Measurements from ENCODE around the gene C2.
"Not testable (repeated sequence)": the region's sequence is repeated elsewhere in the genome, so short reads cannot be mapped to it uniquely, and the experiment has no call there.

Gene C2

GRCh38 chr6:31899215-31899614 is 28.3 kb upstream of the C2 start:
- DNase-seq = no peak

DNA sequence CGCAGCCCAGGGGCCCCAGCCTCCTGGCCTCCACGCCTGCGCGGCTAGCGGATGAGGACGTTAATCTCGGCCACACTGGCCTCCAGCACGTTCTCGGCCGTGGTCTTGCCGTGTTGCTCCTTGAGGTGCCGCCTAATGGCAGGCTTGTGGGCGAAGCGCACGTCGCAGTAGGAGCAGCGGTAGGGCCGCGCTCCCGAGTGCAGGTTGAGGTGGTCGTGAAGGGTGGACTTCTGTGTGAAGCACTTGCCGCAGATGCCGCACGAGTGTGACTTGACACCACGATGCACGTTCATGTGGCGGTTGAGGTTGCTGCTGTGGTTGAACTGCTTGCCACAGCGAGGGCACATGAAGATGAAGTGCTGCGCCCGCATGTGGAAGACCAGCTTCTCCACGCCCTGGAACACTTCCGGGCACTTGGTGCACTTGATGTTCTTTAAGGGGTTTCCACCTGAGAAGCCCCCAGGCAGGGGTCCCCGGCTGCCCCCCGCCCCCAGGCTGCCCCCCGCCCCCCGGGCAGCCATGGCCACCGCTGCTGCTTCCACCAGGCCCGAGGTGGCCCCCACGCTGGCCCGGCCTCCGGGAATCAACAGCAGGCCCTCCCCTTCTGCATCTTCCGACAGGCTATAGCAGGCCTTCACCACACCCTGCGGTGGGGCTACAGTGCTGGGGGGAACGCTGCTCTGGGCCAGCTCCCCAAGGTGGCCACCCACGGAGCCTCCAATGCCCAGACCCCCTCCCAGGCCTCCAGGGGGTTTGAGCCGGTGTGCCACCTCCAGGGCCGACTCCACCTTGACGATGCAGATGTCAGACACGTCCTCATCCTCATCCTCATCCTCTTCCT is 27.4 kb upstream of the C2 start:
- DNase-seq = peak; percentile 19 to 32

DNA sequence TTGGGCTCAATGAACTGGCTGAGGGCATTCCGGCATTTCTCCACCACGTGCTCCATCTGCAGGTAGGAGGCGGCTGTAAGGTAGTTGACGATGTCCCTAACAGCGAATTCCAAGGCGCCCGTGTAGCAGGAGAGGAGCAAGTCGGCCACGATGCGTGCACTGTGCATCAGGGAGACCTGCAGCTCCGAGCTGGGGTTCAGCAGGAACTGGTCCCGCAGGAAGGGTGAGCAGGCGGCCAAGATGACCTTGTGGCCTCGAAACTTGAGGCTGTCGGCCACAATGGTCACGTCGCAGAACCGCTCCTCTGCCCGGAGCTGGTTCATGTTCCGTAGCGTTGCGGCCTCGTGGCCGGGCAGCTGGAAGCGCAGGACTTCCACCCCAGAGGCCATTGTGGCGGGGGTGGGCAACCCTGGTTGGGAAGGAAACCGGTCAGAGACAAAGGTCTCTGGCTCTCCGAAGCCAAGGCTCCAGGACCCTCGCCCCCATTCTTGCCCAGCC is 26.6 kb upstream of the C2 start:
- DNase-seq = no peak

GRCh38 chr6:31901415-31901952 is 26.0 kb upstream of the C2 start:
- peak; percentile 59 to 66 for DNase-seq

DNA sequence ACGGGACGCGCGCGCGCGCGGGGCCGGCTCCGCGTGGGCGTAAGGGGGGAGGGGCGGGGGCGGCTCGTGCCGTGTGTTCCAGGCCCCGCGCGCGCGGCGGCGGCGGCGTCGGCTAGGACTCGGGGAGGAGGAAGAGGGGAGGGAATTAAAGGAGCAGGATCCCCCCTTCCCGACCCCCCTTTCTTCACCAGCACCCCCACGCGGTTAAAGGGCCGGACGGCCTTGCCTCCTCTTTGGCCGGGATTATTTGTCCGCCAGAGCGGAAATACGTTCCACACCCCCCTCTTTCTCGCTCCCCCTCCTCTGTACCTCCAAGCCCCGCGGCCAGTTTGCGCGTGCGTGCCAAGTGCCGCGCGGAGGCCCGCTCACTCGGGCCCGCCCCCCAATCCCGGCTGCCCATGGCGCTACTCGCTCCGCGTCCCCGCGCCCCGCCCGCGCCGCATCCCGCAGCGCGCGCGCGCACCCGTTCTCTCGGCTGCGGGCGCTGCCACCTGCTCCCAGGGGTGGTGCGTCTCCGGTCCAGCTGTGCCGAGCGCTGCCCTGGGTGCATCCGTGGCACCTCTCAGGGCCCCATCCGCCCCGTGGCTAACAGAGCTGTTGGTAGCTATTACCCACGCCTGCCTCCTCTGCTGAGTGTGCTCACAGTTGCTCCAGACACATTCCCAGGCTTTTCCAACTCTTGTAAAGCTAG is 25.4 kb upstream of the C2 start, which contains the start of gene ZBTB12:
ZBTB12 (minus strand) TSS at position 134 of the 691 bp plus-strand sequence. CDS start 781 bp downstream, outside the sequence.
- DNase-seq = peak; percentile 91

DNA sequence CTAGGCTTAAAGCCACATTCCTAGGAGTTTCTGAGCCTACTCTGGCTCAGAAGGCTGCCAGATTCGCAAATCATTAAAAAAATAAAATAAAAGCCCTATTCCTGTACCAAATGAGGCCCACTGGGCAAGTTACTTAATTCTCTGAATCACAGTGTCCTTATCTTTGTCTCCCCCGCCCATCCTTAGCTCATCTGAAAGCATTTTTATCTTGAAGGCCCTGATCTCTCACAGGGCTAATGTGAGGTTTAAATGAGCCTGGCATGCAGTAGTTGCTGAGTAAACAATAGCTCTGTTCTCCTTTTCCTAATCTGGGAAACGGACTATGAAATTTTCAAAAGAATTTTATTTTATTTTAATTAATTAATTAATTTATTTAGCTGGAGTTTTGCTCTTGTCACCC is 23.6 kb upstream of the C2 start:
- DNase-seq = no peak

DNA sequence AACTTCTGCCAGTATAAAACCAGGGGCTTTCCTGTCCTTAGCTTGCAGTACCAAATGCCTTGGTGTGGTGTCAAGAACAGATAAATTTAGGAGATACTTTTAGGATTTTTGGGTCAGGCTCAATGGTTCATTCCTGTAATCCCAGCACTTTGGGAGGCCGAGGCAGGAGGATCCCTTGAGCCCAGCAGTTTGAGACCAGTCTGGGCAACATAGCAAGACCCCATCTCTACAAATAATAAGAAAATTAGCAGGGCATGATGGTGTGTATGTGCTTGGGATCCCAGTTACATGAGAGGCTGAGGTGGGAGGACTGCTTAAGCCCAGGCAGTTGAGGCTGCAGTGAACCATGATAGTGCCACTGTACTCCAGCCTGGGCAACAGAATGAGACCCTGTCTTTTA is 22.5 kb upstream of the C2 start:
- DNase-seq = no peak

- no peak for DNase-seq
Observed at GRCh38 chr6:31906122-31906521, 21.4 kb upstream of the C2 start.

GRCh38 chr6:31906727-31907126 is 20.8 kb upstream of the C2 start:
- not testable (repeated sequence) for DNase-seq

DNA sequence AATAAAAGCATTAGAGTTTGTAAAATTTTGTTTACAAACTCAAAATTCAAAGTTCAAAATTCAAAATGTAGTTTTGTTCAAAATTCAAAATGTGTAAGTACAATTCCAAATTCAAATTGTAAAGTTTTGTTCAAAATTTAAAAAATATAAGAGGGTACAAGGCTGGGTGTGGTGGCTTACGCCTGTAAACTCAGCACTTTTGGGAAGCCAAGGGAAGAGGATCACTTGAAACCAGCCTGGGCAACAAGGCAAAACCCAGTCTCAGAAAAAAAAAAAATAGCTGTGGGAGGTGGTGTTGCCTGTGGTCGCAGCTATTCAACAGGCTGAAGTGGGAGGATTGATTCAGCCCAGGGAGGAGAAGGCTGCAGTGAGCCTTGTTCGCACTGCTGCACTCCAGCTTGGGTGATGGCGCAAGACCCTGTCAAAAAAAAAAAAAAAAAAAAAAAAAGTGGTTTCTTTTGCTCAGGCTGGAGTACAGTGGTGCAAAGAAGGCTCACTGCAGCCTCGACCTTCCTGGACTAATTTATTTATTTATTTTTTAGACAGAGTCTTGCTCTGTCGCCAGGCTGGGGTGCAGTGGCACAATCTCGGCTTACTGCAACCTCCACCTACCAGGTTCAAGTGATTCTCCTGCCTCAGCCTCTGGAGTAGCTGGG is 20.2 kb upstream of the C2 start:
- no peak for DNase-seq

- not testable (repeated sequence) for DNase-seq
Observed at GRCh38 chr6:31908255-31908654, 19.3 kb upstream of the C2 start.

- no peak for DNase-seq
Observed at GRCh38 chr6:31908791-31909190, 18.7 kb upstream of the C2 start.

DNA sequence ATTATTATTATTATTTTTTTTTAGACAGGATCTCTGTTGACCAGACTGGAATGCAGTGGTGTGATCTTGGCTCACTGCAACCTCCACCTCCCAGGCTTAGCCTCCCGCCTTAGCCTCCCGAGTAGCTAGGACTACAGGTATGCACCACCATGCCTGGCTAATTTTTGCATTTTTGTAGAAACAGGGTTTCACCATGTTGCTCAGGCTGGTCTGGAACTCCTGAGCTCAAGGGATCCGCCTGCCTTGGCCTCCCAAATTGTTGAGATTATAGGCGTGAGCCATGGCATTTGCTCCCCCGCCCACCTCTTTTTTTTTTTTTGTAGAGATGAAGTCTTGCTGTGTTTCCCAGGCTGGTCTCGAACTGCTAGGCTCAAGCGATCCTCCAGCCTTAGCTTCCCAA is 18.2 kb upstream of the C2 start:
- not testable (repeated sequence) for DNase-seq

- no peak for DNase-seq
Observed at GRCh38 chr6:31911826-31912585, 15.5 kb upstream of the C2 start.

- DNase-seq = no peak
Observed at GRCh38 chr6:31915351-31915750, 12.2 kb upstream of the C2 start.

- DNase-seq = no peak
Observed at GRCh38 chr6:31915756-31916155, 11.8 kb upstream of the C2 start.

DNA sequence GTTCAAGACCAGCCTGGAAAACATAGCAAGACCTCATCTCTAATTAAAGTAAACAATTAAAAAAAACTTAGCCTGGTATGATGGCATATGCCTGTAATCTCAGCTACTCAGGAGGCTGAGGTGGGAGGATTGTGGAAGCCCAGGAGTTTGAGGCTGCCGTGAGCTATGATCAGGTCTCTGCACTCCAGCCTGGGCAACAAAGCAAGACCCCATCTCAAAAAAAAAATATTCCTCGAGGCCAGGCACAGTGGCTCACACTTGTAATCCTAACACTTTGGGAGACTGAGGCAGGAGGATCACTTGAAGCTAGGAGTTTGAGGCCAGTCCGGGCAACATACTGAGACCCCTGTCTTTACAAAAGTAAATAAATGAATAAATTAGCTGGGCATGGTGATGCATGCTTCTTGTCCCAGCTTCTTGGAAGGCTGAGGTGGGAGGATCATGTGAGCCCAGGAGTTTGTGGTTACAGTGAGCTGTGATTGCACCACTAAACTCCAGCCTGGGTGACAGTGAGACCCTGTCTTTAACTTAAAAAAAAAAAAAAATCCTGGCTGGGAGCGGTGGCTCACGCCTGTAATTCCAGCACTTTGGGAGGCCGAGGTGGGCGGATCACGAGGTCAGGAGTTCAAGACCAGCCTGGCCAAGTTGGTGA is 9.3 kb upstream of the C2 start:
- no peak for DNase-seq

DNA sequence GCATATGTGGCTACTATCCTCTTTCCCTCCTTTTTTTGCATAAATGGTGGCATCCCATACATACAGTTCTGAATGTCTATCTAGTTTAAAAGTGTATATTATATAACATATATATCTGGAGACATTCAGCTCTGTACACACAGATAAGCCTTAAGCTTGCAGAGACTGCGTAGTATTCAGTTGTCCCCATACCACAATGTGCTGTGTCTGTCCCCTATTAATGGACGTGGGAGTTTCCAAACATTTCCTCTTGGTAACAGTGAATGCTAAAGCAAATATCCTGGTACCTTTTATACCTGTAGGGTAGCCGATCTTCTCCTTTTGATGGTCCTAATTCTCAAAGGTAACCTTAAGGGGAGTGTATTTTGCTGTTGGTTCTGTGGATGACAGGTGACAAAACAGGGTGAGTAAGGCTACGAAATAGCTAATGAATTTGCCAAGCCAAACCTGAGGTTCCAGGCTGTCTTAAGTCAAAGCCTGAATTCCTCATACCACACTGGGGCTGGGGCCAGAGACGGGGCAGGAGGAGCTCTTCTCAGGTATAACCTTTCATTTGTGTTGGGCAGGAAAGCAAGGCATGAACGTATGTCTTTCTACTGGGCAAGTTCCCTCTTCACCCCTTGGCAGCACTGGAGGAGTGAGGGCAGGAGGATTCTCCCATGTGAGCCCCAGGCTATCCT is 7.8 kb upstream of the C2 start:
- no peak for DNase-seq

GRCh38 chr6:31920811-31921210 is 6.7 kb upstream of the C2 start:
- DNase-seq = no peak

DNA sequence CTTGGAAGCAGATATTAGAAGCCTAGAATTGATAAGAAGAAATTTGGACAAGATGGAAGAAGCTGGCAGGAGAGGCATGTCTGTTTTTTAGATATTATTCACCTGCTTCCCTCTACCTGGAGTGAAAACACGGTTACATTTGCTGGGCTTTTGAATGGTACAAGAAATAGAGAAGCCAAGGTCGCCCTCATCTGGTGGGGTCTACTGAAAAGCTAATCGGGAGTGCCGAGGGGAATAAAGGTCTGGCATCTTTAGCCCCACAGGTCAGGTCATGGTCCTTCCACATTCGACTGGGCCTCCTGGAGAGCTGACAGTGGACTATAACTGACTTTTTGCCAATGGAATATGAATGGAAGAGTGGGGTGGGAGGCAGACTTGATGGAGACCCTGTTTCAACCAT is 4.6 kb upstream of the C2 start:
- no peak for DNase-seq

Data from CD4-positive, alpha-beta T cell treated with Interleukin-1 beta for 1 hour (primary cell).